22Rv1 (cell line): ENCODE results near the gene OR9Q1.

Experiments used
- ZFX ChIP-seq: fragments of 450-650 bp; IDR thresholded peaks from 2 replicates; pipeline ENCODE4 v1.6.1; 2017; ENCODE audit warnings: antibody characterized with exemption, borderline replicate concordance
- TF ChIP-seq, protein P1 (sequence below): fragments of 450-650 bp; IDR thresholded peaks from 2 replicates; pipeline ENCODE4 v1.5.1; 2017; ENCODE audit warnings: mild to moderate bottlenecking

DNA sequence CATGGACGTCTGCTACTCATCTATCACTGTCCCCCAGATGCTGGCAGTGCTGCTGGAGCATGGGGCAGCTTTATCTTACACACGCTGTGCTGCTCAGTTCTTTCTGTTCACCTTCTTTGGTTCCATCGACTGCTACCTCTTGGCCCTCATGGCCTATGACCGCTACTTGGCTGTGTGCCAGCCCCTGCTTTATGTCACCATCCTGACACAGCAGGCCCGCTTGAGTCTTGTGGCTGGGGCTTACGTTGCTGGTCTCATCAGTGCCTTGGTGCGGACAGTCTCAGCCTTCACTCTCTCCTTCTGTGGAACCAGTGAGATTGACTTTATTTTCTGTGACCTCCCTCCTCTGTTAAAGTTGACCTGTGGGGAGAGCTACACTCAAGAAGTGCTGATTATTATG is 156.0 kb downstream of the OR9Q1 start:
- TF ChIP-seq, protein P1, sequence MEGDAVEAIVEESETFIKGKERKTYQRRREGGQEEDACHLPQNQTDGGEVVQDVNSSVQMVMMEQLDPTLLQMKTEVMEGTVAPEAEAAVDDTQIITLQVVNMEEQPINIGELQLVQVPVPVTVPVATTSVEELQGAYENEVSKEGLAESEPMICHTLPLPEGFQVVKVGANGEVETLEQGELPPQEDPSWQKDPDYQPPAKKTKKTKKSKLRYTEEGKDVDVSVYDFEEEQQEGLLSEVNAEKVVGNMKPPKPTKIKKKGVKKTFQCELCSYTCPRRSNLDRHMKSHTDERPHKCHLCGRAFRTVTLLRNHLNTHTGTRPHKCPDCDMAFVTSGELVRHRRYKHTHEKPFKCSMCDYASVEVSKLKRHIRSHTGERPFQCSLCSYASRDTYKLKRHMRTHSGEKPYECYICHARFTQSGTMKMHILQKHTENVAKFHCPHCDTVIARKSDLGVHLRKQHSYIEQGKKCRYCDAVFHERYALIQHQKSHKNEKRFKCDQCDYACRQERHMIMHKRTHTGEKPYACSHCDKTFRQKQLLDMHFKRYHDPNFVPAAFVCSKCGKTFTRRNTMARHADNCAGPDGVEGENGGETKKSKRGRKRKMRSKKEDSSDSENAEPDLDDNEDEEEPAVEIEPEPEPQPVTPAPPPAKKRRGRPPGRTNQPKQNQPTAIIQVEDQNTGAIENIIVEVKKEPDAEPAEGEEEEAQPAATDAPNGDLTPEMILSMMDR: no peak
- TF ChIP-seq ZFX: no peak
